Activated naive CD4-positive, alpha-beta T cell treated with anti-CD3 and anti-CD28 coated beads, Interleukin-2, amount 50 U/mL, for 72 hours (primary cell): Measurements from ENCODE around the gene VCX3A. TPM values are rescaled to one million over a fixed set of nuclear protein-coding genes. Genes with fewer than 3 reads are reported as not detected.
"Not testable (repeated sequence)": the region's sequence is repeated elsewhere in the genome, so short reads cannot be mapped to it uniquely, and the experiment has no call there.

Source experiments
- ATAC-seq, 2 donors: fragments of 150-1000 bp; cut with Tn5 transposase; 2 replicates each; pipeline ENCODE4 v1.10.0; 2021; ENCODE audit warnings: mild to moderate bottlenecking in 2 of 2, moderate library complexity in 2 of 2
- DNase-seq, 2 donors: peaks; one replicate each; pipeline ENCODE4 v3.0.0; 2021 to 2022; ENCODE audit warnings: low spot score in 2 of 2
- H3K27ac Mint-ChIP-seq, 2 donors: one replicate each; pipeline ENCODE4 v1.8.0; 2022; ENCODE audit warnings: mild to moderate bottlenecking in 2 of 2, mixed read lengths in 2 of 2
- H3K36me3 Mint-ChIP-seq, 2 donors: one replicate each; pipeline ENCODE4 v1.8.0; 2022; ENCODE audit warnings: mixed read lengths in 2 of 2
- H3K9me3 Mint-ChIP-seq, 2 donors: one replicate each; pipeline ENCODE4 v1.8.0; 2022; ENCODE audit warnings: mixed read lengths in 2 of 2
- total RNA-seq, 2 donors: library from RNA; stranded (reverse); gene quantifications; one replicate each; pipeline ENCODE4 v1.2.3, GENCODE V29; 2022

The VCX3A gene
- not detected for total RNA-seq

DNA sequence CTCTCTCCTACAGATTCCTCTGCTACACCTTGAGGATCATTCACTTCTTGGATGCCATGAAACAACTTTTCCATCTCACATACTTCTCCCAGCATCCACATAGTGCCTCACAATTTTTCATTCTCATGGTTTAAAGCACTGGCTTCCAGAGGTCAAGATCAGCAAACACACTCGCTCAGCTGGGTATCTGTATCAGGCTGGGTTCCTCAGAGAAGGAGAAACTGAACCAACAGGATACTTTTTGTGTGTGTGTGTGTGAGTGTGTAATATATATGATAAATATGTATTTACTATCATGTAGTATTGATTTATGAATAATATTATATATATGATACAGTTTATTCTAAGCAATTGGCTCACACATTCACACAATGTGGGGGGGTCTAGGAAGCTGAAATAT lies at the start of gene VCX3A:
TSS of gene VCX3A (minus strand) at position 101 of the 400 bp plus-strand sequence. CDS start 621 bp downstream, outside the sequence.
- DNase-seq, H3K9me3 Mint-ChIP-seq, H3K27ac Mint-ChIP-seq, ATAC-seq, H3K36me3 Mint-ChIP-seq: not testable (repeated sequence)

DNA sequence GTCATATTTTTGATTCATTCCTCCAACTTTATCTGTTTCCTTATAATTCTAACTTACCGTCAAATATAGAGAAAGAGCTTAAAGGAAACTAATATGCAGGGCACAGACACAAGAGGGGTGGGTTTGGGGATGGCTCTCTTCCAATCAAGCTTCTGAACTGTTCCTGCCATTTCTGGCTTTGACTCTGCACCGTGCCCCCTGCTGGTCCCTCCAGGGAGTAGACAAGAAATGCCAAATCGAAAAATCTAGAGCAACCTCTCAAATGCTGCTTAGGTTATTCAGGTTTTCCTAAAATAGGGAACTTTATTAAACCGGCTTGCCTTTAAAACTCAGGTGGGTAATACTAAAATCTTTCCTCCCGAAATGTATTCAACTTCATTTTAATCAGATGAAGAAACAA lies 39.8 kb upstream of the VCX3A start:
- Mint-ChIP-seq H3K27ac (no peak overlapping the region), H3K36me3 (no peaks in the 10 kb centered on the region), H3K9me3 (no peaks in the 10 kb centered on the region)
- ATAC-seq = no peak
- no peak for DNase-seq

DNA sequence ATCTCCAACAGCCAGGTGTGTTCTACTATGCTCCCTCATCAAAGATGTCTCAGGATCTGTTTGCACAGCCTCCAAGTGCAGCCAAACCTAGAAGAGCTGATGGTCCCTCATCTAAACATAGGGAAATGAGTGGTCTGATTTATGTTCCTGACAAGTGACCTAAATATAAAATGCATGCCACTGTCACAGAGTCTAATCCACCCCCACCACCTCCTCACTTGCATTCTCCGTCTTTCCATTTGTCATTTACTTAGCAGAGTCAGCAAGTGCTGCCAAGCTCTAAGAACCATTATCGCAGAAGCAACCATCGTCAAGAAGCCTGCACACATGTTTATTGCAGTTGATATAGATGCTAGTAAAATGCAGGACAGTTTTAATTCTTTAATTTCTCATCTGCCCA lies 33.1 kb upstream of the VCX3A start:
- ATAC-seq (no peak), DNase-seq (no peak)
- Mint-ChIP-seq H3K9me3 (no peaks in the 10 kb centered on the region), H3K36me3 (no peaks in the 10 kb centered on the region), H3K27ac (no peak overlapping the region)

DNA sequence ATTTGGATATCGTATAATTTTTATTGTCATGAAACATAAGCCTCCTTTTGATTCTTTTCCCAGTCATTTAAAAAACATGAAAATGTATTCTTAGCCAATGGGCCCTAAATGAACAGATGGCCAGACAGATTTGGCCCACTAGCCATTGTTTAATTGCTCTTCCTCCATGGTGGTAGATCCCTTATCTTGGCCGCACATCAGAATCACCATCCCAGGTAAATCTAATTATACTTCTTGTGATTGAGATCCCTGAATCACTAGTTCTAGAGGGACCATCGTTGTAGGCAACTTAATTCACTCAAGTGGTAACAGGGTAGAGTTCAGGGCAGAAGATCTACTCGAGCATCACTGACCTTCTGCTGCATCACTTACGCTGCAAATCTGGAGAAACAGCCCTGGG lies 24.1 kb upstream of the VCX3A start:
- peaks cover 0 to 7% of the 10 kb centered on the region in 2 donors for H3K36me3 Mint-ChIP-seq
- DNase-seq (no peak), ATAC-seq (no peak)
- H3K27ac Mint-ChIP-seq = no peak overlapping the region
- peaks cover 0 to 1% of the 10 kb centered on the region in 2 donors for H3K9me3 Mint-ChIP-seq

DNA sequence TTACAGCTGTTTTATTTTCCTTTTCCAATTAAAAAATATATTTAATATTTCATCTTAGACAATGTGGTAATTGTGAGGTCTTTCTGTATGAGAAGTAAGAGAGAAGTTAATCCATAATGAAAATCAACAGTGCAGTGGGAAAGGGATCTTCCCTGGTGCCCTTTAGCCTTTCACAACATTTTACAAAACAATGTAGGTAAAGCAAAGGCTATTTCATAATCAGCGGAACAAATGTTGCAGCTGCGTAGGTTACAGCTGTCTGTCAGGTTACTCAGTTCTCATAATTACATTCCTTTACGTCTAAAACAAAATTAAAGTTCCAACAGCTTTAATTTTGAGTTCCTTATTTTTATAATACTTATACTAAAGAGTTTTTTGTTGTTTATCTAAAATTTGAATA lies 22.8 kb upstream of the VCX3A start:
- Mint-ChIP-seq H3K36me3 (peaks cover 0 to 10% of the 10 kb centered on the region in 2 donors), H3K27ac (no peak overlapping the region), H3K9me3 (peaks cover 0 to 10% of the 10 kb centered on the region in 2 donors)
- DNase-seq (no peak), ATAC-seq (no peak)

DNA sequence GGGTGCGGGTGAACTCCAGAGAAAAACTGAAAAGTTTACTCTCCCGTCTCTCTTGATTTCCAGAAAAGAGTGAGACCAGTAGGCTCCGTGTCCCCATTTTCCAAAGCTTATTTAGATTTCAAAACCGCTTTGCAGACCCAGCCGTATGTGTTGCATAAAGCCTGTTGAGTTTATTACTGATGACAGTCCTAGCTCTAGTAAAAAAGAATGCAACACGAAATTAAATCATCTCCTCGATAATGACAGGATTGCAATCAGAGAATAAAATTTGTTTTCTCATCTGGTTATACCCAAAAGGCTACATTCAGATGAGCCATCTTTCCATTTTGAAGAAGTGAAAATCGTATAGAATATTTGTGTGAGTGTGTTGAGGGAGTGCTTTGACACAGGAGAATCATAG lies 16.1 kb upstream of the VCX3A start:
- ATAC-seq (no peak), DNase-seq (no peak)
- H3K27ac Mint-ChIP-seq = no peak overlapping the region
- H3K9me3 Mint-ChIP-seq = peaks cover 5 to 13% of the 10 kb centered on the region in 2 donors
- peaks cover 0 to 13% of the 10 kb centered on the region in 2 donors for H3K36me3 Mint-ChIP-seq

DNA sequence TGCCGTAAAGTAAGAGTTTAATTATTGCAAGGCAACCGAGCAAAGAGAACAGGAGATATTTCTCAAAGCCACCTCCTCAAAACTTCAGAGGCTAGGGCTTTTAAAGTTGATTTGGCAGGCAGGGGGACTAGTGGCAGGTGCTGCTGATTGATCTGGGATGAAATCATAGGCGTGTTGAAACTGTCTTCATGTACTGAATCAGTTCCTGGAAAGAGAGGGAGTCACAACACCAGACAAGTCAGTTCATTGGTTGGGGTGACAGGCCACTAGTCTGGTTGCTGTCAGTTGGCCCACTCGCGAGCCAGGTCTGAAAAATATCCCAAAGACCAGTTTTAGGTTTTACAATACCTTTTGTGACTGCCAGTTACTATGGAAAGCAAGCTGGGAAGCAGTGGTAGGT lies 10.8 kb upstream of the VCX3A start:
- DNase-seq = no peak
- no peaks in the 10 kb centered on the region for H3K36me3 Mint-ChIP-seq
- H3K9me3 Mint-ChIP-seq = peaks cover 0 to 5% of the 10 kb centered on the region in 2 donors
- no peak for ATAC-seq
- H3K27ac Mint-ChIP-seq = no peak overlapping the region

DNA sequence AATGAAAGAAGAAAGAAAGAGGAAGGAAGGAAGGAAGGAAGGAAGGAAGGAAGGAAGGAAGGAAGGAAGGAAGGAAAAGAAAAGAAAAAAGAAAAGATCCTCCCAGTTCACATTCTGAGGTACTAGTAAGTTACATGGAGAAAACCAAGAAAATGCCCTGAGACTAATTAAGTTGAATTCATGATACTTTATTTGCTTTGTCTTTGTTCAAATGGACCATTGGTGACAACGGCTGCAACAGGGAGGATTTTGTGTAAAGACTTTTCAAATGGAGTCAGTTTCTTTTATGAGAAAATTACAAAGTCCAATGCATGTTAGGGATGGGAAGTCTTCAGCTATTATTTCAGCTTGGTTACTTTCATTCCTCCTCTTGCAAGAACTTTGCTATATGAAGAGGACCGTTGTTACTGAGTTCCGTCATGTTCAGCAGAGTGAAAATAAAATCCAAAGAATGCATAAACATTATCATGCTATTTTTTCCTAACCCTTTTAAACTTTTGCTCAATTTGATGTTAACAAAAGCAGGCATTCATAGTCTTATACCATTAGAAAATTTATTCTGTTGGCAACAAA lies 8.3 kb downstream of the VCX3A start:
- DNase-seq (no peak), ATAC-seq (no peak)
- Mint-ChIP-seq H3K9me3 (no peaks in the 10 kb centered on the region), H3K27ac (no peak overlapping the region), H3K36me3 (no peaks in the 10 kb centered on the region)

DNA sequence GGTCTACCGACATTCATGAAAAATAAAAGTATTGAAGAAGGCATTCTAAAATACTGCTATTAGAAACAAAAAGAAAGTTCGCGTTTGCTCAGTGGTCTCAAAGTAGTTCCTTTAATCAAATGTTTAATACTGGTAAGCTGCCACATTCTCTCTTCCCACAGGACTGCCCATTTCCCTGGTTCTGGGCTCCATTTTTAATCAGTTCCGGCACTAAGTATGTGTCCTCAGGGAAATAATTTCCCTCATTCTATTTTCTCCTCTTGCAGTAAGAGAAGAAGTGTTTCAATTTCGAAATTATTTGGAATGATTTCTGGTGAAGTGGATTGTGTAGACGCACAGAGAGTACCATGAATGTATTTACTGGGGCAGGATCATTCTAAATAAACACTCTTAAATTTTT lies 17.5 kb downstream of the VCX3A start:
- Mint-ChIP-seq H3K27ac (no peak overlapping the region), H3K9me3 (no peaks in the 10 kb centered on the region), H3K36me3 (no peaks in the 10 kb centered on the region)
- DNase-seq (no peak), ATAC-seq (no peak)

DNA sequence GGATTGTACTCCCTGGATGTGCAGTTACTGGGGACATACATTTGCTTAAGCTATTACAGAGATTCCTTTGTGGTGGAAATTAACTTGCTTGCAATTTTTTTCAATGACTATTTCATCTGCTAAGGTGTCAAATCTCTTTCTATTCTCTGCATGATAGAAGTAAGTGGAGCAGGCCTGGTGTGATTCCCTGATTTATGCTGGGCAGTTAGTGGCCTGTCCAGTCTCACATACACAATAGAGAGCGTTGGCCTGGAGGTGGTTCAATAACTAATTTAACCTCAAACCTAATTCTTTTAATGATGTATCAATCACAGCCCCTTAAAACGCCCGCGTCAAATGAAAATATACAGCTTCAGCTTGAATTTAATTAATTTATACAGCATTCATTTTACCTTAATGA lies 28.5 kb downstream of the VCX3A start:
- DNase-seq (no peak), ATAC-seq (no peak)
- H3K27ac Mint-ChIP-seq = no peak overlapping the region
- H3K9me3 Mint-ChIP-seq = no peaks in the 10 kb centered on the region
- no peaks in the 10 kb centered on the region for H3K36me3 Mint-ChIP-seq

DNA sequence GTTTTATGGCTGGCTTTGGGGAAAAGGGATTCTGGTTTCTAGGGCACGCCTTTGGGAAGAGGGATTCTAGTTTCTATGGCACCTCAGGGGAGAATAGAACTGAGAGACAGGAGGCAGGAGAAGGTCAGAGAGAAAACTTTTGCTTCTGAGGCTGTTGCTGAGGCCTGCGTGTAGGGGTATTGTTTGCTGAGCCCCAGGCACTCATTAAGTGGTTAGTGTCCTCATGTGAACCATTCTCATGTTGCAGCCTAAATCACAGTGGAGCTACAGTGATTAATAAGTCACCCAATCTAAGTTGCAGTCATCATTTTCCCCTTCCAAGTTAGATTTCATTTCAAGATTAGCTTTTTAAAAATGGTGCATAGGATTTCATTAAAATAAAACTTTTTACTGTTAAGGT lies 29.0 kb downstream of the VCX3A start:
- H3K27ac Mint-ChIP-seq = no peak overlapping the region
- DNase-seq (no peak), ATAC-seq (no peak)
- no peaks in the 10 kb centered on the region for H3K36me3 Mint-ChIP-seq
- no peaks in the 10 kb centered on the region for H3K9me3 Mint-ChIP-seq

DNA sequence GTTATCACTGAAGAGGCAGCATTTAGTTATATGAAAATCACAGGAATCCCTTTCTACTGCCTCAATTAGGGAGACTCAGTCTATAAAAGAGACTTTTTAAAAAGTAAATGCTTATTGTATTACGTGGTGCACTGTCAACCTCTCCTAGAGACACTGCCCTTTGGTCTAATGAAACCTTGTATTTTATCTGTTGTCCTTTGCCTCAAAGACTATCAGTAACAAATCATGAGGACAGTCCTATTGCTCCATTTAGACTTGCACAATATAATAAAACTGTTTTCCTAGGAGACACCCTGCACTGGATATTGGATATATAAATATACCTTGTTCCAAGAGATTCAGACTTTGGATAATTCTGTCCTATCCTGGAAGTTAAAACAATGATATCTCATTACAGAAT lies 34.2 kb downstream of the VCX3A start:
- H3K9me3 Mint-ChIP-seq = no peaks in the 10 kb centered on the region
- no peak for DNase-seq
- no peak for ATAC-seq
- H3K27ac Mint-ChIP-seq = no peak overlapping the region
- no peaks in the 10 kb centered on the region for H3K36me3 Mint-ChIP-seq

DNA sequence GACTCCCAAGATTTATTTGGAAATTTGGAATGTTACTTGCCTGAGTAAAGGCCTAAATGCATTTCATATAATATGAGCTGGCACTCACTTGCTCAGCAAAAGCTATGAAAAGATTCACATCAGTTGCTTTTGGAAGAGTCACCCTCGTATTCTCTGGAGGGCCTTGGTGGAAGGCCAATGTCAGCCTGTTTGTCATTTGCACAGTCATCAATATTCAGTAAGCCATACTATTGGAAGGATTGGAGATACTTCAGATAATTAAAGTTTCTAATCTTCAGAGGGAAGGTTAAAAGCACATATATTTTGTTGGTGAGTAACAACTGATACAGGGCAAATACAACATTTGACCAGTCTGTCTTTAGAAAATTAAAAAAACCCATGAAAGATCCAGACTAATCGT lies 36.6 kb downstream of the VCX3A start:
- Mint-ChIP-seq H3K9me3 (no peaks in the 10 kb centered on the region), H3K36me3 (no peaks in the 10 kb centered on the region), H3K27ac (no peak overlapping the region)
- DNase-seq (no peak), ATAC-seq (no peak)
